Bronchial smooth muscle cell (primary cell): ENCODE data around the gene HAND1. TPM values are rescaled to one million over a fixed set of nuclear protein-coding genes. Genes with fewer than 3 reads are reported as not detected.

ENCODE experiments used
- total RNA-seq: library from RNA; depleted of rRNA; stranded (reverse); fragments of >200 nt; gene quantifications from 2 replicates; pipeline ENCODE4 v1.2.1, GENCODE V29; 2014

The HAND1 gene
- not detected in 2 replicates for total RNA-seq

DNA sequence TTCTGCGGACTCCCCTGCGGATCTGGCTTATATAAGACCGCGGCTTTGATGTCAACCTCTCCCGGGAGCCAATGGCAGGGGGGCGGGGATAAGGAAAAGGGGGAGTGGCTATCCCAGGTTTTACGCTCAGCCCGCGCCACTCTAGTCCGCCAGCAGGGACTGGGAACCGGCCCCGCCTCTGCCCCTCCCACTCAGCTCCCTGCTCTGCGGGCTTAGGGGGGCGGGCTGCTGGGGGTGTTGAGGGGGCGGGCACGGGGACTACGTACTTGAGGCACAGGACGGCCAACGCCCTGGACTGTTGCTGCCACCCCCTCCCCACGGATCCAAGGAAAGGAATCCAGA, at the start of gene HAND1:
Gene HAND1 (minus strand): TSS at position 4 of the 342 bp plus-strand sequence. CDS start 219 bp downstream, outside the sequence.

DNA sequence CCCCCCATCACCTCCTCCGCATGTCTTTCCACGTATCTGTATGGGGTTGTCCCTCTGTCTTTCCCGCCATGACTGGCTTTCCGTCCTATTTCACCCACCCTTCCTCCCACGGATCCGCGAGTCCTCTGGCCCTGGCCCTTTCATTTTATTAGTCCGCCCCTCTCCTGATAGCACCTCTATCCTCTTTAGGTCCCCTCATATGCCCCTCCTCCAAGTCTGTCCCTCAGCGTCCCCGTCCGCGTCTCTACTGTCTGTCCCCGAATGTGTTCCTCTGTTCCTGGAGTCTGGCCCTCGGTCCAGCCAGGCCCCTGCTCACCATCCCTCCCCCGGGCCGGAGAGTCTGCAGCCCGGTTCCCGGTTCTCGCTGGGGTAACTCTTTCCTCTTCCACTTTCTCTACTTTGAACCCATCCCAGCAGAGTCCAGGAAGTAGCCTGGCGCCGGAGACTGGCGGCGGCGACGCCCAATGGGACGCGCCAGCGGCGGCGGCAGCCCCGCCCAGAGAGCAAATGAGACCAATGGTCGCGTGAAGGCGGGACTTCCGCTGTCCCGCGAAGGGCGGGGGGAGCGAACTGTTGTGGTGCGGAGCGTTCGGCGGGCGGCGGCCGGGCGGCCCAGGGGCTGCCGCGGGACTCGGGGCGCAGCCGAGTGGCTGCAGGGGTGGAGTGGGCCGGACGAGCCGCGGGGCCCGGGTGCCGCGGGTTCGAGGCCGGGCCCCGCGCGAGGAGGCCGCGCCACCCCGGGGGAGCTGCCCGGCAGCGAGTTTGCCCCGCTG, 32.4 kb downstream of the HAND1 start, which contains the start of gene SAP30L:
Gene SAP30L (plus strand): TSS at position 576 of the 773 bp plus-strand sequence. CDS start 608 bp downstream, outside the sequence.

Other genes starting within 250 kb of the HAND1 start
- gene SAP30L, start 32.2 kb downstream of the HAND1 start, total RNA-seq, result 21.1 and 50.9 TPM in 2 replicates